Panc1 (cell line): ENCODE measurements around the gene CALD1. TPM values are rescaled to one million over a fixed set of nuclear protein-coding genes. Genes with fewer than 3 reads are reported as not detected.
A peak's percentile ranks its signal among the peaks of the same experiment; 100 is the strongest.

Experiments
- ATAC-seq: fragments of 200-7000 bp; cut with Tn5 transposase; 2 replicates; pipeline ENCODE4 v1.9.1; 2020; ENCODE audit warnings: mild to moderate bottlenecking, moderate library complexity
- BruUV-seq: library from RNA; stranded (reverse); fragments of 400-500 nt; replicated peaks from 2 replicates; lab custom pipeline; 2021; lab: Mats Ljungman, UMichigan
- CTCF ChIA-PET: fragments of 300-600 bp; sonication (Branson Sonifier 250); formaldehyde crosslinking; loops from one replicate; lab custom pipeline; 2022; ENCODE audit warnings: antibody characterized with exemption; lab: Charles Lee
- POLR2A ChIA-PET: fragments of 300-600 bp; sonication (Branson Sonifier 250); formaldehyde crosslinking; loops from one replicate; lab custom pipeline; 2022; ENCODE audit warnings: antibody characterized with exemption; lab: Charles Lee
- DNase-seq: peaks from one replicate; pipeline ENCODE4 v3.0.0-alpha.2; 2010; ENCODE audit warnings: low read depth, low spot score
- H3K27ac ChIP-seq: 2 replicates; pipeline ENCODE4 v1.5.1; 2011; ENCODE audit warnings: mild to moderate bottlenecking, low read length, inconsistent platforms
- H3K27me3 ChIP-seq: fragments of 200-500 bp; sonication (Bioruptor generic); 2 replicates; pipeline ENCODE4 v1.6.0; 2014; ENCODE audit warnings: low read length, inconsistent platforms; ENCODE audit not compliant: control insufficient read depth, insufficient read depth
- H3K36me3 ChIP-seq: fragments of 200-500 bp; sonication (Bioruptor generic); 2 replicates; pipeline ENCODE4 v1.5.1; 2014; ENCODE audit warnings: inconsistent platforms, mild to moderate bottlenecking, low read length, moderate library complexity; ENCODE audit not compliant: control insufficient read depth, insufficient read depth
- H3K4me1 ChIP-seq: 2 replicates; pipeline ENCODE4 v1.5.1; 2011; ENCODE audit warnings: inconsistent platforms, mild to moderate bottlenecking, low read length, moderate library complexity; ENCODE audit not compliant: control insufficient read depth, insufficient read depth
- H3K4me3 ChIP-seq, 2 experiments: 2 replicates each; pipeline ENCODE4 v1.5.1; 2011 to 2012; ENCODE audit warnings: low read depth in 2 of 2, low read length in 2 of 2, mild to moderate bottlenecking in 2 of 2, inconsistent platforms in 1 of 2, moderate library complexity in 1 of 2
- H3K9me3 ChIP-seq: fragments of 200-500 bp; sonication (Bioruptor generic); 2 replicates; pipeline ENCODE4 v1.5.1; 2014; ENCODE audit warnings: low read depth, mild to moderate bottlenecking, inconsistent platforms, low read length, moderate library complexity; ENCODE audit not compliant: control insufficient read depth, insufficient read depth
- POLR2AphosphoS5 ChIP-seq: IDR thresholded peaks from 2 replicates; pipeline ENCODE4 v1.6.1; 2012; ENCODE audit warnings: mild to moderate bottlenecking, low read depth, low read length, moderate library complexity
- SIN3A ChIP-seq: IDR thresholded peaks from 2 replicates; pipeline ENCODE4 v1.6.1; 2012; ENCODE audit warnings: low read depth, mild to moderate bottlenecking, low read length, moderate library complexity, borderline replicate concordance; ENCODE audit not compliant: insufficient read depth
- TCF7L2 ChIP-seq: IDR thresholded peaks from 2 replicates; pipeline ENCODE4 v1.6.1; 2011; ENCODE audit warnings: mild to moderate bottlenecking, low read depth, low read length, inconsistent platforms
- in situ Hi-C: cut with HindIII; loops from 2 replicates; pipeline ENCODE4 v1.10.0; 2016; ENCODE audit warnings: low sequenced_read_pairs, low pct_unique_long_range_greater_than_20kb
- intact Hi-C: fragments of 100-400 bp; cut with micrococcal nuclease; formaldehyde crosslinking; loops from one replicate; pipeline ENCODE4 v1.10.0; 2022; ENCODE audit not compliant: unreplicated experiment
- total RNA-seq: library from RNA; stranded (reverse); gene quantifications from one replicate; pipeline ENCODE4 v1.2.1, GENCODE V29; 2021; ENCODE audit not compliant: unreplicated experiment
- TF ChIP-seq, protein P1 (sequence below): fragments of 450-650 bp; IDR thresholded peaks from 2 replicates; pipeline ENCODE4 v1.5.1; 2017; ENCODE audit warnings: mild to moderate bottlenecking
- TF ChIP-seq, protein P2 (sequence below), 2 experiments: IDR thresholded peaks; 2 replicates each; pipeline ENCODE4 v1.6.1; 2011 to 2012; ENCODE audit warnings: low read depth in 2 of 2, control low read depth in 1 of 2, low read length in 1 of 2, mild to moderate bottlenecking in 1 of 2, moderate library complexity in 1 of 2; ENCODE audit not compliant: insufficient read depth in 1 of 2

CALD1 gene
- total RNA-seq, 1 experiment from 2014 or later = 9.2 TPM

DNA sequence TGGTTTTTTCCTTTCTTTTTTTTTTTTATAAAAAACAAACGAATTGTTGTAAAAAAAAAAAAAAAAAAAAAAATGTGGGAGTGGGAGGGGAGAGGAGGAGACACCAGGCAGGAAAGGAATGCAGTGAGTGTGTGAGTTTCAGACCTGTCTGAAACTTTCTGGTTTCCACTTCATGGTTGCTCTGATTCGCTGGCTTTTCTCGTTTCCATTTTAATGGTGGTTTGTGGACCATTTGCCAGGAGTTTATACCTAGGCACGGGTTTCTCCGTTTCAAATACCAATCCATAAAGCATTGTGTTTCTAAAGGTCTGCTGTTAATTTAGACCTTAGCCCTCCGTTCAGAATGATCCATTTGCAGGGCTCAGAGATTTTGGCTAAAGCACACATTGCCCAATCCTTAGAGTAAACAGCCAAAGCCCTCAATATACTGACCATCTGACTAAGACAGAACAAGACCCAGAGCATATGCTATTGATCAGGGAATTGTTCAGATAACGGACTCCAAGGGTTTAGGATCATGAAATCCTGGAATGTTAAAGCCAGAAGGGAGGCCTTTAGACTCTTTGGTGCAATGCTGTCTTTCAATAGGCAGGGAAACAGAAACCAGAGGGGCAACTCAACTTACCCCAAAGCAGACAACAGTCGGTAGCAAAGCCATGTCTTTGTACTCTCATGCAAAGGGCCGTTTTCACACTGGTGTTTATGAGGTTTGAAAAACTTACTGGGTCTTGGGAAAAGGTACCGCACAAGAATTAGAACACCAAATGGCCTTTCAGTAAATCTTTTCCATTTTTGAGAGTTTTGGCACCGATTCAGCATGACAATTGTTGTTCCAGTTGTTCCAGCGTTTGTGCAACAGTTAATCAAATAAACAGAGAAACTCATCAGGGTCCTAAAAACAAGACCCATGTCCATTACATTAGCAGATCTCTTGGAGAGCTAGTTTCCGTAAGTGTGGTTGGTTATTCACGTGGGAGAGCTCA lies 112.6 kb downstream of the CALD1 start:
- no peak for ATAC-seq
- TF ChIP-seq SIN3A = no peak
- no peak for TF ChIP-seq TCF7L2
- Histone ChIP-seq H3K36me3 (no peaks in the 10 kb centered on the region; the same call in 1 of the 2 replicates), H3K9me3 (no peaks in the 10 kb centered on the region), H3K4me3 (peak overlapping the region; percentile 41 to 65), H3K4me1 (peaks cover 4% of the 10 kb centered on the region; the same call in 1 of the 2 replicates), H3K27me3 (peaks cover 4% of the 10 kb centered on the region; the same call in 1 of the 2 replicates), H3K27ac (no peak overlapping the region)
- in situ Hi-C loops (no loop called here), intact Hi-C loops (no loop called here)
- ChIA-PET CTCF (no interaction called here), POLR2A (no interaction called here)
- TSS peak; percentile 80 for BruUV-seq
- no peak for DNase-seq

DNA sequence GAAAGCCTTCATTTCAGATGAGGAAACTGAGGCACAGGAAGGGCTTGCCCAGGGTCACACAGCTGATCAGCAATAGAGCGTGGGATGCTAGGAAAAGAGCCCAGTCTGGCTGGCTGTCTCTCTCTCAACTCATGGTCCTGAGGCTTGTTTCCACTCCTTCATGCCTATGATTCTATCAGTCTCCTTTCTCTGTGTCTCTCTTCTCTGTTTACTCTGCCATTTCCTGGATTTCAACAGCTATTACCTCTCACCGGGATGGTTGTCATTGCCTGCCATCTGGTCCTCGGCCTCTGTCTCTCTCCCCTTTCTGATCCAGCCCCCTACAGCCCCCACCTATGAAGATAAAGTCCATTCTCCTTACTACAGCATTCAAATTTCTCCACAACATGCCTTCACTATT lies 113.5 kb downstream of the CALD1 start:
- Histone ChIP-seq H3K4me3 (no peak overlapping the region), H3K4me1 (peaks cover 4% of the 10 kb centered on the region; the same call in 1 of the 2 replicates), H3K9me3 (no peaks in the 10 kb centered on the region), H3K27me3 (peaks cover 4% of the 10 kb centered on the region; the same call in 1 of the 2 replicates), H3K27ac (no peak overlapping the region), H3K36me3 (no peaks in the 10 kb centered on the region; the same call in 1 of the 2 replicates)
- POLR2A ChIA-PET = interaction anchor here (0.5 kb wide), 1 partner anchor 57 kb away, joined by 20 read pairs; no protein-coding TSS in a partner anchor
- intact Hi-C loops = no loop called here
- in situ Hi-C loops = no loop called here
- TF ChIP-seq TCF7L2 (no peak), POLR2AphosphoS5 (no peak), SIN3A (no peak)
- TF ChIP-seq, protein P1, sequence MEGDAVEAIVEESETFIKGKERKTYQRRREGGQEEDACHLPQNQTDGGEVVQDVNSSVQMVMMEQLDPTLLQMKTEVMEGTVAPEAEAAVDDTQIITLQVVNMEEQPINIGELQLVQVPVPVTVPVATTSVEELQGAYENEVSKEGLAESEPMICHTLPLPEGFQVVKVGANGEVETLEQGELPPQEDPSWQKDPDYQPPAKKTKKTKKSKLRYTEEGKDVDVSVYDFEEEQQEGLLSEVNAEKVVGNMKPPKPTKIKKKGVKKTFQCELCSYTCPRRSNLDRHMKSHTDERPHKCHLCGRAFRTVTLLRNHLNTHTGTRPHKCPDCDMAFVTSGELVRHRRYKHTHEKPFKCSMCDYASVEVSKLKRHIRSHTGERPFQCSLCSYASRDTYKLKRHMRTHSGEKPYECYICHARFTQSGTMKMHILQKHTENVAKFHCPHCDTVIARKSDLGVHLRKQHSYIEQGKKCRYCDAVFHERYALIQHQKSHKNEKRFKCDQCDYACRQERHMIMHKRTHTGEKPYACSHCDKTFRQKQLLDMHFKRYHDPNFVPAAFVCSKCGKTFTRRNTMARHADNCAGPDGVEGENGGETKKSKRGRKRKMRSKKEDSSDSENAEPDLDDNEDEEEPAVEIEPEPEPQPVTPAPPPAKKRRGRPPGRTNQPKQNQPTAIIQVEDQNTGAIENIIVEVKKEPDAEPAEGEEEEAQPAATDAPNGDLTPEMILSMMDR = no peak
- TF ChIP-seq, protein P2, sequence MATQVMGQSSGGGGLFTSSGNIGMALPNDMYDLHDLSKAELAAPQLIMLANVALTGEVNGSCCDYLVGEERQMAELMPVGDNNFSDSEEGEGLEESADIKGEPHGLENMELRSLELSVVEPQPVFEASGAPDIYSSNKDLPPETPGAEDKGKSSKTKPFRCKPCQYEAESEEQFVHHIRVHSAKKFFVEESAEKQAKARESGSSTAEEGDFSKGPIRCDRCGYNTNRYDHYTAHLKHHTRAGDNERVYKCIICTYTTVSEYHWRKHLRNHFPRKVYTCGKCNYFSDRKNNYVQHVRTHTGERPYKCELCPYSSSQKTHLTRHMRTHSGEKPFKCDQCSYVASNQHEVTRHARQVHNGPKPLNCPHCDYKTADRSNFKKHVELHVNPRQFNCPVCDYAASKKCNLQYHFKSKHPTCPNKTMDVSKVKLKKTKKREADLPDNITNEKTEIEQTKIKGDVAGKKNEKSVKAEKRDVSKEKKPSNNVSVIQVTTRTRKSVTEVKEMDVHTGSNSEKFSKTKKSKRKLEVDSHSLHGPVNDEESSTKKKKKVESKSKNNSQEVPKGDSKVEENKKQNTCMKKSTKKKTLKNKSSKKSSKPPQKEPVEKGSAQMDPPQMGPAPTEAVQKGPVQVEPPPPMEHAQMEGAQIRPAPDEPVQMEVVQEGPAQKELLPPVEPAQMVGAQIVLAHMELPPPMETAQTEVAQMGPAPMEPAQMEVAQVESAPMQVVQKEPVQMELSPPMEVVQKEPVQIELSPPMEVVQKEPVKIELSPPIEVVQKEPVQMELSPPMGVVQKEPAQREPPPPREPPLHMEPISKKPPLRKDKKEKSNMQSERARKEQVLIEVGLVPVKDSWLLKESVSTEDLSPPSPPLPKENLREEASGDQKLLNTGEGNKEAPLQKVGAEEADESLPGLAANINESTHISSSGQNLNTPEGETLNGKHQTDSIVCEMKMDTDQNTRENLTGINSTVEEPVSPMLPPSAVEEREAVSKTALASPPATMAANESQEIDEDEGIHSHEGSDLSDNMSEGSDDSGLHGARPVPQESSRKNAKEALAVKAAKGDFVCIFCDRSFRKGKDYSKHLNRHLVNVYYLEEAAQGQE (IDR thresholded peaks at IDR 0.05; ENCODE audit: insufficient read depth in 1 of 2, low read depth in 2 of 2, low read length in 1 of 2) = no peak
- ATAC-seq (no peak), DNase-seq (no peak)
- no TSS peak for BruUV-seq
- CTCF ChIA-PET = no interaction called here
